Naive thymus-derived CD4-positive, alpha-beta T cell (primary cell): ENCODE results near the gene EYS. TPM values are rescaled to one million over a fixed set of nuclear protein-coding genes. Genes with fewer than 3 reads are reported as not detected.
"Not testable (repeated sequence)": the region's sequence is repeated elsewhere in the genome, so short reads cannot be mapped to it uniquely, and the experiment has no call there.

ENCODE experiments used
- ATAC-seq: fragments of 150-1000 bp; cut with Tn5 transposase; 2 replicates; pipeline ENCODE4 v1.10.0; 2021; ENCODE audit warnings: mild to moderate bottlenecking, moderate library complexity
- CTCF ChIA-PET: fragments of 350-600 bp; sonication (Branson Sonifier 250); formaldehyde crosslinking; loops from one replicate; lab custom pipeline; 2021; ENCODE audit warnings: antibody characterized with exemption; lab: Charles Lee
- POLR2A ChIA-PET: fragments of 350-600 bp; sonication (Branson Sonifier 250); formaldehyde crosslinking; loops from one replicate; lab custom pipeline; 2021; ENCODE audit warnings: antibody characterized with exemption, inconsistent platforms; lab: Charles Lee
- DNase-seq, 9 donors: peaks; one replicate each; pipeline versions ENCODE4 v3.0.0 to v3.0.0-alpha.2; 2020 to 2022; ENCODE audit warnings: mixed read lengths in 1 of 9
- H3K27ac ChIP-seq: one replicate; pipeline ENCODE4 v1.7.0; 2013; ENCODE audit warnings: mild to moderate bottlenecking, low read depth, low read length, moderate library complexity
- H3K27me3 ChIP-seq, 2 donors: one replicate each; pipeline ENCODE4 v1.7.0; 2013; ENCODE audit warnings: low read length in 2 of 2, mild to moderate bottlenecking in 2 of 2, moderate library complexity in 2 of 2; ENCODE audit not compliant: control insufficient read depth in 2 of 2, insufficient read depth in 2 of 2
- H3K36me3 ChIP-seq, 3 experiments: 1 replicate in 2 of 3; 2 replicates in 1 of 3; pipeline ENCODE4 v1.7.0; 2013; ENCODE audit warnings: low read length in 3 of 3, mild to moderate bottlenecking in 3 of 3, moderate library complexity in 1 of 3; ENCODE audit not compliant: insufficient read depth in 3 of 3, control insufficient read depth in 2 of 3
- H3K4me1 ChIP-seq, 2 donors: one replicate each; pipeline ENCODE4 v1.7.0; 2013; ENCODE audit warnings: low read length in 2 of 2, mild to moderate bottlenecking in 2 of 2, moderate library complexity in 1 of 2; ENCODE audit not compliant: control insufficient read depth in 2 of 2, insufficient read depth in 2 of 2
- H3K4me3 ChIP-seq: 2 replicates; pipeline ENCODE4 v1.7.0; 2013; ENCODE audit warnings: mild to moderate bottlenecking, low read length
- H3K9me3 ChIP-seq, 3 experiments: 1 replicate in 2 of 3; 2 replicates in 1 of 3; pipeline ENCODE4 v1.7.0; 2013; ENCODE audit warnings: low read length in 3 of 3; ENCODE audit not compliant: control insufficient read depth in 2 of 3
- H3K27ac Mint-ChIP-seq, 9 donors: one replicate each; pipeline ENCODE4 v1.8.0; 2020 to 2022; ENCODE audit warnings: mixed read lengths in 9 of 9, mild to moderate bottlenecking in 8 of 9, moderate library complexity in 5 of 9, inconsistent platforms in 2 of 9
- H3K27me3 Mint-ChIP-seq, 5 donors: one replicate each; pipeline ENCODE4 v1.8.0; 2021 to 2022; ENCODE audit warnings: mixed read lengths in 5 of 5, mild to moderate bottlenecking in 1 of 5
- H3K36me3 Mint-ChIP-seq, 5 donors: one replicate each; pipeline ENCODE4 v1.8.0; 2020 to 2022; ENCODE audit warnings: mixed read lengths in 5 of 5, mild to moderate bottlenecking in 3 of 5, inconsistent platforms in 1 of 5
- H3K4me1 Mint-ChIP-seq, 7 donors: one replicate each; pipeline ENCODE4 v1.8.0; 2020 to 2022; ENCODE audit warnings: mixed read lengths in 7 of 7, mild to moderate bottlenecking in 3 of 7, inconsistent platforms in 1 of 7
- H3K4me3 Mint-ChIP-seq, 10 donors: one replicate each; pipeline ENCODE4 v1.8.0; 2020 to 2022; ENCODE audit warnings: mild to moderate bottlenecking in 10 of 10, mixed read lengths in 10 of 10, moderate library complexity in 6 of 10, inconsistent platforms in 2 of 10
- H3K9me3 Mint-ChIP-seq, 11 donors: one replicate each; pipeline ENCODE4 v1.8.0; 2020 to 2022; ENCODE audit warnings: mixed read lengths in 11 of 11, mild to moderate bottlenecking in 4 of 11, inconsistent platforms in 1 of 11, moderate library complexity in 1 of 11
- intact Hi-C, 2 donors: fragments of 100-400 bp; cut with micrococcal nuclease; formaldehyde crosslinking; loops; one replicate each; pipeline ENCODE4 v1.15.1; 2023
- polyA plus RNA-seq, 2 donors: library from polyadenylated mRNA; unstranded; fragments of 300-500 nt; fragmentation: Illumina TruSeq; gene quantifications; one replicate each; pipeline ENCODE4 v1.2.3, GENCODE V29; 2021
- total RNA-seq, 6 experiments: library from RNA in 5 of 6; stranded (reverse) in 5 of 6; gene quantifications; 1 replicate in 5 of 6; 2 replicates in 1 of 6; pipeline ENCODE4 v1.2.3 and lab custom pipeline; 2021 to 2026

EYS gene
- total and polyA plus RNA-seq, 7 experiments from 2014 or later = 0.07 to 0.21 (median 0.13) TPM; not detected in 4

- H3K36me3 ChIP-seq = no peaks in the 10 kb centered on the region
- no peaks in the 10 kb centered on the region for H3K36me3 Mint-ChIP-seq
- DNase-seq (no peak), ATAC-seq (no peak)
- peaks cover 2 to 12% (median 5%) of the 10 kb centered on the region in 5 donors for H3K27me3 Mint-ChIP-seq
- H3K27ac Mint-ChIP-seq = no peak overlapping the region
- no peak overlapping the region for H3K27ac ChIP-seq
- H3K27me3 ChIP-seq = no peaks in the 10 kb centered on the region
- H3K9me3 Mint-ChIP-seq = no peaks in the 10 kb centered on the region
- H3K4me3 ChIP-seq = no peak overlapping the region
- intact Hi-C loops = loop anchor here (1.0 kb wide), 1 partner anchor 204 kb away; no protein-coding TSS in a partner anchor
- ChIA-PET CTCF (no interaction called here), POLR2A (no interaction called here)
- no peak overlapping the region for H3K4me3 Mint-ChIP-seq
- no peaks in the 10 kb centered on the region for H3K9me3 ChIP-seq
- H3K4me1 Mint-ChIP-seq = peaks cover 0 to 3% (median 0%) of the 10 kb centered on the region in 7 donors
- H3K4me1 ChIP-seq = no peaks in the 10 kb centered on the region
Measured at GRCh38 chr6:63802606-63803206, 1904.3 kb downstream of the EYS start.

- intact Hi-C loops = loop anchor here in 1 of 2 donors (2.0 kb wide), 1 partner anchor 448 kb away; no protein-coding TSS in a partner anchor
- DNase-seq, H3K4me1 ChIP-seq, H3K36me3 ChIP-seq, POLR2A ChIA-PET, H3K4me3 Mint-ChIP-seq, CTCF ChIA-PET, H3K4me3 ChIP-seq, H3K27me3 ChIP-seq, H3K9me3 Mint-ChIP-seq, H3K27ac Mint-ChIP-seq, ATAC-seq, H3K4me1 Mint-ChIP-seq, H3K9me3 ChIP-seq, H3K36me3 Mint-ChIP-seq, H3K27ac ChIP-seq: not testable (repeated sequence)
- H3K27me3 Mint-ChIP-seq = peaks cover 2 to 17% (median 5%) of the 10 kb centered on the region in 5 donors
Measured at GRCh38 chr6:63800386-63800785, 1906.6 kb downstream of the EYS start.

GRCh38 chr6:63799813-63800212 is 1907.2 kb downstream of the EYS start:
- H3K9me3 Mint-ChIP-seq = no peaks in the 10 kb centered on the region
- Histone ChIP-seq H3K4me1 (no peaks in the 10 kb centered on the region), H3K27ac (no peak overlapping the region), H3K27me3 (no peaks in the 10 kb centered on the region), H3K36me3 (no peaks in the 10 kb centered on the region), H3K4me3 (no peak overlapping the region), H3K9me3 (no peaks in the 10 kb centered on the region)
- no peaks in the 10 kb centered on the region for H3K36me3 Mint-ChIP-seq
- intact Hi-C loops = loop anchor here in 1 of 2 donors (2.0 kb wide), 1 partner anchor 447 kb away; no protein-coding TSS in a partner anchor
- no peak overlapping the region for H3K4me3 Mint-ChIP-seq
- H3K27me3 Mint-ChIP-seq = peaks cover 2 to 17% (median 9%) of the 10 kb centered on the region in 5 donors
- no peak for DNase-seq
- H3K4me1 Mint-ChIP-seq = peaks cover 0 to under 1% (median 0%) of the 10 kb centered on the region in 7 donors
- ATAC-seq = no peak
- ChIA-PET POLR2A (no interaction called here), CTCF (no interaction called here)
- no peak overlapping the region for H3K27ac Mint-ChIP-seq

- Mint-ChIP-seq H3K27ac (no peak overlapping the region), H3K9me3 (no peaks in the 10 kb centered on the region), H3K4me3 (no peak overlapping the region), H3K36me3 (no peaks in the 10 kb centered on the region), H3K27me3 (peaks cover 2 to 17% (median 9%) of the 10 kb centered on the region in 5 donors), H3K4me1 (peaks cover 0 to 2% (median 0%) of the 10 kb centered on the region in 7 donors)
- ChIA-PET CTCF (no interaction called here), POLR2A (no interaction called here)
- H3K27me3 ChIP-seq = no peaks in the 10 kb centered on the region
- ATAC-seq (no peak), DNase-seq (no peak)
- no peaks in the 10 kb centered on the region for H3K4me1 ChIP-seq
- H3K27ac ChIP-seq = no peak overlapping the region
- no peaks in the 10 kb centered on the region for H3K9me3 ChIP-seq
- intact Hi-C loops = no loop called here
- no peaks in the 10 kb centered on the region for H3K36me3 ChIP-seq
- no peak overlapping the region for H3K4me3 ChIP-seq
Measured at GRCh38 chr6:63799313-63799712, 1907.7 kb downstream of the EYS start.

GRCh38 chr6:63798378-63798777 is 1908.6 kb downstream of the EYS start:
- Histone ChIP-seq H3K27ac (no peak overlapping the region), H3K36me3 (no peaks in the 10 kb centered on the region), H3K4me1 (no peaks in the 10 kb centered on the region), H3K27me3 (no peaks in the 10 kb centered on the region), H3K9me3 (no peaks in the 10 kb centered on the region), H3K4me3 (no peak overlapping the region)
- H3K4me3 Mint-ChIP-seq = no peak overlapping the region
- no peak overlapping the region for H3K27ac Mint-ChIP-seq
- no peaks in the 10 kb centered on the region for H3K9me3 Mint-ChIP-seq
- intact Hi-C loops = no loop called here
- H3K27me3 Mint-ChIP-seq = peaks cover 2 to 17% (median 9%) of the 10 kb centered on the region in 5 donors
- DNase-seq (no peak), ATAC-seq (no peak)
- CTCF ChIA-PET = no interaction called here
- H3K36me3 Mint-ChIP-seq = no peaks in the 10 kb centered on the region
- POLR2A ChIA-PET = no interaction called here
- H3K4me1 Mint-ChIP-seq = peaks cover 0 to 2% (median 0%) of the 10 kb centered on the region in 7 donors

- no peaks in the 10 kb centered on the region for H3K9me3 ChIP-seq
- no peaks in the 10 kb centered on the region for H3K4me1 ChIP-seq
- H3K27ac ChIP-seq = no peak overlapping the region
- ChIA-PET CTCF (no interaction called here), POLR2A (no interaction called here)
- ATAC-seq (no peak), DNase-seq (no peak)
- H3K36me3 Mint-ChIP-seq = no peaks in the 10 kb centered on the region
- no peak overlapping the region for H3K4me3 Mint-ChIP-seq
- no peaks in the 10 kb centered on the region for H3K36me3 ChIP-seq
- H3K27me3 ChIP-seq = no peaks in the 10 kb centered on the region
- no peak overlapping the region for H3K27ac Mint-ChIP-seq
- peaks cover 0 to 2% (median 0%) of the 10 kb centered on the region in 7 donors for H3K4me1 Mint-ChIP-seq
- intact Hi-C loops = no loop called here
- H3K4me3 ChIP-seq = no peak overlapping the region
- peaks cover 2 to 21% (median 9%) of the 10 kb centered on the region in 5 donors for H3K27me3 Mint-ChIP-seq
- no peaks in the 10 kb centered on the region for H3K9me3 Mint-ChIP-seq
Measured at GRCh38 chr6:63797721-63798120, 1909.3 kb downstream of the EYS start.

GRCh38 chr6:63795826-63796225 is 1911.2 kb downstream of the EYS start:
- ATAC-seq (no peak), DNase-seq (no peak)
- Histone ChIP-seq H3K4me3 (no peak overlapping the region), H3K27ac (no peak overlapping the region), H3K9me3 (no peaks in the 10 kb centered on the region), H3K36me3 (no peaks in the 10 kb centered on the region), H3K4me1 (no peaks in the 10 kb centered on the region), H3K27me3 (no peaks in the 10 kb centered on the region)
- no peaks in the 10 kb centered on the region for H3K36me3 Mint-ChIP-seq
- peaks cover 0 to 21% (median 9%) of the 10 kb centered on the region in 5 donors for H3K27me3 Mint-ChIP-seq
- CTCF ChIA-PET = interaction anchor here (0.6 kb wide), 1 partner anchor 57 kb away, joined by 3 read pairs; no protein-coding TSS in a partner anchor
- H3K4me1 Mint-ChIP-seq = peaks cover 0 to 2% (median 0%) of the 10 kb centered on the region in 7 donors
- no peak overlapping the region for H3K4me3 Mint-ChIP-seq
- intact Hi-C loops = no loop called here
- no peak overlapping the region for H3K27ac Mint-ChIP-seq
- no peaks in the 10 kb centered on the region for H3K9me3 Mint-ChIP-seq
- POLR2A ChIA-PET = no interaction called here
